GM04503 (cell line): ENCODE data around the gene ZDHHC19.
"Not testable (repeated sequence)": the region's sequence is repeated elsewhere in the genome, so short reads cannot be mapped to it uniquely, and the experiment has no call there.

Source experiments
- DNase-seq: peaks from one replicate; pipeline ENCODE4 v3.0.0-alpha.2; 2012; ENCODE audit warnings: low read depth

ZDHHC19 gene

GRCh38 chr3:196225086-196225485, 13.9 kb upstream of the ZDHHC19 start:
- no peak for DNase-seq

- no peak for DNase-seq
Measured at GRCh38 chr3:196222876-196223595, 11.8 kb upstream of the ZDHHC19 start.

GRCh38 chr3:196220991-196221390, 9.8 kb upstream of the ZDHHC19 start:
- no peak for DNase-seq

- DNase-seq, result no peak
Measured at GRCh38 chr3:196220587-196220986, 9.4 kb upstream of the ZDHHC19 start.

GRCh38 chr3:196219970-196220311, 8.7 kb upstream of the ZDHHC19 start:
- no peak for DNase-seq

GRCh38 chr3:196219194-196219969, 8.2 kb upstream of the ZDHHC19 start:
- peak; percentile 92 for DNase-seq

GRCh38 chr3:196218155-196218712, 7.0 kb upstream of the ZDHHC19 start:
- DNase-seq, result no peak

- DNase-seq, result no peak
Measured at GRCh38 chr3:196217307-196218154, 6.3 kb upstream of the ZDHHC19 start.

GRCh38 chr3:196216681-196217211, 5.5 kb upstream of the ZDHHC19 start:
- DNase-seq, result no peak

GRCh38 chr3:196216089-196216564, 4.9 kb upstream of the ZDHHC19 start, which contains the start of gene SLC51A:
SLC51A (plus strand) TSS chr3:196216534; CDS start chr3:196216713, 179 bp downstream.
- no peak for DNase-seq

GRCh38 chr3:196215493-196216020, 4.4 kb upstream of the ZDHHC19 start:
- no peak for DNase-seq

- no peak for DNase-seq
Measured at GRCh38 chr3:196214783-196215441, 3.7 kb upstream of the ZDHHC19 start.

- not testable (repeated sequence) for DNase-seq
Measured at GRCh38 chr3:196209944-196210672, 1.1 kb downstream of the ZDHHC19 start.

GRCh38 chr3:196208942-196209695, 2.1 kb downstream of the ZDHHC19 start:
- DNase-seq, result no peak

GRCh38 chr3:196207833-196208607, 3.2 kb downstream of the ZDHHC19 start:
- DNase-seq, result no peak

- DNase-seq, result no peak
Measured at GRCh38 chr3:196207159-196207832, 3.9 kb downstream of the ZDHHC19 start.

- DNase-seq, result not testable (repeated sequence)
Measured at GRCh38 chr3:196205442-196206205, 5.6 kb downstream of the ZDHHC19 start.
